ENCODE results near the gene ZNF532.

Gene ZNF532

GRCh38 chr18:58965291-58966004 is 100.8 kb downstream of the ZNF532 start:
- no peak for TF ChIP-seq MAX (IDR thresholded peaks at IDR 0.05; ENCODE audit: low read depth, low read length)
- no peak for TF ChIP-seq CTCF (IDR thresholded peaks at IDR 0.05; ENCODE audit: low read depth, low read length)
- TF ChIP-seq MYC (IDR thresholded peaks at IDR 0.05; ENCODE audit: low read depth, low read length) = no peak
- TF ChIP-seq POLR2A (IDR thresholded peaks at IDR 0.05; ENCODE audit: extremely low read depth, insufficient read length) = no peak
- no peak overlapping the region for H3K4me3 ChIP-seq (ENCODE audit: low read depth, low read length)
- DNase-seq (ENCODE audit: low read depth) = no peak

- TF ChIP-seq CTCF (IDR thresholded peaks at IDR 0.05; ENCODE audit: low read depth, low read length) = no peak
- no peak for TF ChIP-seq POLR2A (IDR thresholded peaks at IDR 0.05; ENCODE audit: extremely low read depth, insufficient read length)
- no peak for TF ChIP-seq MYC (IDR thresholded peaks at IDR 0.05; ENCODE audit: low read depth, low read length)
- H3K4me3 ChIP-seq (ENCODE audit: low read depth, low read length) = no peak overlapping the region
- DNase-seq (ENCODE audit: low read depth) = no peak
Measured at GRCh38 chr18:58966005-58966677, 101.5 kb downstream of the ZNF532 start.

- no peak for DNase-seq (ENCODE audit: low read depth)
- H3K4me3 ChIP-seq (ENCODE audit: low read depth, low read length) = no peak overlapping the region
- no peak for TF ChIP-seq CTCF (IDR thresholded peaks at IDR 0.05; ENCODE audit: low read depth, low read length)
- no peak for TF ChIP-seq MAX (IDR thresholded peaks at IDR 0.05; ENCODE audit: low read depth, low read length)
Measured at GRCh38 chr18:58966704-58967103, 102.0 kb downstream of the ZNF532 start.

GRCh38 chr18:58967751-58968254 is 103.1 kb downstream of the ZNF532 start:
- H3K4me3 ChIP-seq (ENCODE audit: low read depth, low read length) = no peak overlapping the region
- no peak for DNase-seq (ENCODE audit: low read depth)
- no peak for TF ChIP-seq CTCF (IDR thresholded peaks at IDR 0.05; ENCODE audit: low read depth, low read length)

GRCh38 chr18:58970943-58971790 is 106.5 kb downstream of the ZNF532 start:
- no peak for DNase-seq (ENCODE audit: low read depth)
- TF ChIP-seq CTCF (IDR thresholded peaks at IDR 0.05; ENCODE audit: low read depth, low read length) (no peak), MAX (IDR thresholded peaks at IDR 0.05; ENCODE audit: low read depth, low read length) (no peak), POLR2A (IDR thresholded peaks at IDR 0.05; ENCODE audit: extremely low read depth, insufficient read length) (no peak)
- no peak overlapping the region for H3K4me3 ChIP-seq (ENCODE audit: low read depth, low read length)
